ENCODE data around the gene FBLN1.

FBLN1 gene

DNA sequence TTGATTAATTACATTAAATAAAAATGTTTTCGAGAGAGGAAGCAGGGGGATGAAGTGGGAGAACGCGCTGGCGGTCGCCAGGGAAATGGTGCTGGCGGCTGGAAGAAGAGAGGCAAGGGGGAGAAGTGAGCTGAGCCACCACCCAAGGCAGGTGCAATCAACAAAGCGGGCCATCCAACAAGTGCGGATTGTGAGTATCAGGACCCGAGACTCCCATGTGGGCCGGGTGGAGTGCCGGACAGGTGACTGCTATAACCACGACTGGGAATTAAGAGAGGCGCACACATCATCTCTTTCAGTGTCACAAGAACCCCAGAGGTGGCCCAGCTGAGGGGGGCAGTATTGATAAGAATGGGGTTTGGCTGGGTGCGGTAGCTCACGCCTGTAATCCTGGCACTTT lies 127.8 kb downstream of the FBLN1 start:
- Histone ChIP-seq H3F3A (ENCODE audit: insufficient read depth, low read length) (no peaks in the 10 kb centered on the region), H2AFZ (ENCODE audit: low read length) (no peak overlapping the region), H4K20me1 (ENCODE audit: insufficient read depth, low read length) (no peaks in the 10 kb centered on the region), H3K9me3 (ENCODE audit: low read length) (no peaks in the 10 kb centered on the region), H3K9ac (ENCODE audit: low read length) (no peak overlapping the region), H3K27me3 (ENCODE audit: insufficient read depth, low read length) (peaks cover 4% of the 10 kb centered on the region; the same call in 1 of the 2 replicates), H3K36me3 (ENCODE audit: insufficient read depth, low read length) (no peaks in the 10 kb centered on the region), H3K4me1 (ENCODE audit: insufficient read depth, low read length, severe bottlenecking) (no peaks in the 10 kb centered on the region), H3K4me3 (ENCODE audit: low read depth, low read length, poor library complexity, severe bottlenecking) (no peak overlapping the region), H3K79me2 (ENCODE audit: insufficient read depth, low read length) (no peaks in the 10 kb centered on the region), H3K4me2 (ENCODE audit: low read length) (no peak overlapping the region), H3K9me2 (ENCODE audit: low read depth, low read length) (no peaks in the 10 kb centered on the region), H3K27ac (ENCODE audit: low read depth, low read length, poor library complexity, severe bottlenecking) (no peak overlapping the region)
- no peak for TF ChIP-seq EZH2 (IDR thresholded peaks at IDR 0.05; ENCODE audit: borderline replicate concordance, low read length)
- TF ChIP-seq, protein P1, sequence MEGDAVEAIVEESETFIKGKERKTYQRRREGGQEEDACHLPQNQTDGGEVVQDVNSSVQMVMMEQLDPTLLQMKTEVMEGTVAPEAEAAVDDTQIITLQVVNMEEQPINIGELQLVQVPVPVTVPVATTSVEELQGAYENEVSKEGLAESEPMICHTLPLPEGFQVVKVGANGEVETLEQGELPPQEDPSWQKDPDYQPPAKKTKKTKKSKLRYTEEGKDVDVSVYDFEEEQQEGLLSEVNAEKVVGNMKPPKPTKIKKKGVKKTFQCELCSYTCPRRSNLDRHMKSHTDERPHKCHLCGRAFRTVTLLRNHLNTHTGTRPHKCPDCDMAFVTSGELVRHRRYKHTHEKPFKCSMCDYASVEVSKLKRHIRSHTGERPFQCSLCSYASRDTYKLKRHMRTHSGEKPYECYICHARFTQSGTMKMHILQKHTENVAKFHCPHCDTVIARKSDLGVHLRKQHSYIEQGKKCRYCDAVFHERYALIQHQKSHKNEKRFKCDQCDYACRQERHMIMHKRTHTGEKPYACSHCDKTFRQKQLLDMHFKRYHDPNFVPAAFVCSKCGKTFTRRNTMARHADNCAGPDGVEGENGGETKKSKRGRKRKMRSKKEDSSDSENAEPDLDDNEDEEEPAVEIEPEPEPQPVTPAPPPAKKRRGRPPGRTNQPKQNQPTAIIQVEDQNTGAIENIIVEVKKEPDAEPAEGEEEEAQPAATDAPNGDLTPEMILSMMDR (IDR thresholded peaks at IDR 0.05; ENCODE audit: low read length): no peak

DNA sequence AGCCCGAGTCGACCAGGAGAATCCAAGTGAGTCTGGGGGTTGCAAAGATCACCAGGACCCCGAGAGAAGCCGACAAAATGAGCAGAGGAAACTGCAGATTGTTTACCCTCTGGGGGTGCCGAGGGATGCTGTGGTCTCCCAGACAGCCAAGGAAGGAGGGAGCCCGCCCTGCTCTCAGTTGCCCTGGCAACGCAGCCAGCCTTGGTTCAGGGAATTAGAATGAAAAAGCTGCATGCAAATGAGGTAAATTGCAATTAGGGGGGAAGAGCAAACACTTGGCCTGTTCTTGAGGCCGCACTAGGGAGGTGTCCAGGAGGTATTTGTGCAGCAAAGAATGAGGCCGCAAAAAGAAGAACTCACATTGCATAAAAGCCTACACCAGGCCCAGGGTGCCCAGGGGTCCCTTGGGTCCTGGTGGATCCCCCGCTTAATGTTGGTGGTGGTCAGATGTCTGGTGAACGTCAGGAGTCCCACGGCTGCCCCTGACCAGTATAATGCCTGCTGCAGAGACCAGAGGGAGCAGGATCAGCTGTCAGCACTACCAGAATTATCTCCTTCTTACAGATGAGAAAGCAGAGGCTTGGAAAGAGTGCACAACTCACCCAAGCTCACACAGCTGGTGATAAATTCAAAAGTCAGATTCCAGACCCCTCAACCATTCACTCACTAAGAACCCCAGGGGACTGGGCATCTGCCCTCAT lies 128.6 kb downstream of the FBLN1 start:
- Histone ChIP-seq H3K4me2 (ENCODE audit: low read length) (no peak overlapping the region), H3F3A (ENCODE audit: insufficient read depth, low read length) (no peaks in the 10 kb centered on the region), H3K9me2 (ENCODE audit: low read depth, low read length) (no peaks in the 10 kb centered on the region), H4K20me1 (ENCODE audit: insufficient read depth, low read length) (no peaks in the 10 kb centered on the region), H3K9me3 (ENCODE audit: low read length) (no peaks in the 10 kb centered on the region), H3K9ac (ENCODE audit: low read length) (no peak overlapping the region), H3K4me3 (ENCODE audit: low read depth, low read length, poor library complexity, severe bottlenecking) (no peak overlapping the region), H3K27me3 (ENCODE audit: insufficient read depth, low read length) (peaks cover 4% of the 10 kb centered on the region; the same call in 1 of the 2 replicates), H3K4me1 (ENCODE audit: insufficient read depth, low read length, severe bottlenecking) (no peaks in the 10 kb centered on the region), H3K27ac (ENCODE audit: low read depth, low read length, poor library complexity, severe bottlenecking) (no peak overlapping the region), H2AFZ (ENCODE audit: low read length) (no peak overlapping the region), H3K36me3 (ENCODE audit: insufficient read depth, low read length) (no peaks in the 10 kb centered on the region), H3K79me2 (ENCODE audit: insufficient read depth, low read length) (no peaks in the 10 kb centered on the region)
- TF ChIP-seq, protein P1 (IDR thresholded peaks at IDR 0.05; ENCODE audit: low read length): no peak
- TF ChIP-seq EZH2 (IDR thresholded peaks at IDR 0.05; ENCODE audit: borderline replicate concordance, low read length): no peak

DNA sequence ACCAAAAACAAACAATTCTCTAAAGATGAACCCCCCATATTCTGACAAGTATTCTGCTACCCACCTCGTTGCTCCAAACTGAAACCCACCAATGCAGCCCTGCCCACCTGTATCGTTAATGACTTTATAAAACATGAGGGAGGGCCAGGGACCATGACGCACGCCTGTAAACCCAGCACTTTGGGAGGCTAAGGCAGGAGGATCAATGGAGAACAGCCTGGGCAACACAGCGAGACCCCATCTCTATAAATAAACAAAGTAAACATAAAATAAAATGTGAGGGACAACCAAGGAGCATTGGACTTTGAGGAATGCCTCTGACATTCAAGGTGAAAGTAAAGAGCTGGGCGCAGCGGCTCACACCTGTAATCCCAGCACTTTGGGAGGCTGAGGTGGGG lies 129.2 kb downstream of the FBLN1 start:
- H4K20me1 ChIP-seq (ENCODE audit: insufficient read depth, low read length): no peaks in the 10 kb centered on the region
- peaks cover 4% of the 10 kb centered on the region; the same call in 1 of the 2 replicates for H3K27me3 ChIP-seq (ENCODE audit: insufficient read depth, low read length)
- no peaks in the 10 kb centered on the region for H3K9me2 ChIP-seq (ENCODE audit: low read depth, low read length)
- H3K9me3 ChIP-seq (ENCODE audit: low read length): no peaks in the 10 kb centered on the region
- no peaks in the 10 kb centered on the region for H3K4me1 ChIP-seq (ENCODE audit: insufficient read depth, low read length, severe bottlenecking)
- no peaks in the 10 kb centered on the region for H3F3A ChIP-seq (ENCODE audit: insufficient read depth, low read length)
- H2AFZ ChIP-seq (ENCODE audit: low read length): no peak overlapping the region
- no peak overlapping the region for H3K9ac ChIP-seq (ENCODE audit: low read length)
- no peaks in the 10 kb centered on the region for H3K79me2 ChIP-seq (ENCODE audit: insufficient read depth, low read length)
- no peak overlapping the region for H3K27ac ChIP-seq (ENCODE audit: low read depth, low read length, poor library complexity, severe bottlenecking)
- H3K36me3 ChIP-seq (ENCODE audit: insufficient read depth, low read length): no peaks in the 10 kb centered on the region
- H3K4me2 ChIP-seq (ENCODE audit: low read length): no peak overlapping the region
- no peak overlapping the region for H3K4me3 ChIP-seq (ENCODE audit: low read depth, low read length, poor library complexity, severe bottlenecking)
- TF ChIP-seq, protein P1 (IDR thresholded peaks at IDR 0.05; ENCODE audit: low read length): no peak
- TF ChIP-seq EZH2 (IDR thresholded peaks at IDR 0.05; ENCODE audit: borderline replicate concordance, low read length): no peak

Data from OCI-LY1 (cell line).